Parathyroid adenoma (tissue), 2 donors: Measurements from ENCODE around the gene RPP30.

Experiments
- H2AFZ ChIP-seq: fragments of 300-600 bp; sonication (generic); one replicate; pipeline ENCODE4 v1.7.0; 2017; ENCODE audit warnings: antibody characterized with exemption, mild to moderate bottlenecking
- H3K27ac ChIP-seq: fragments of 300-600 bp; sonication (generic); one replicate; pipeline ENCODE4 v1.7.0; 2017
- H3K27me3 ChIP-seq: fragments of 300-600 bp; sonication (generic); one replicate; pipeline ENCODE4 v1.7.0; 2017; ENCODE audit warnings: low read length; ENCODE audit not compliant: control insufficient read depth, insufficient read depth
- H3K36me3 ChIP-seq: fragments of 300-600 bp; sonication (generic); one replicate; pipeline ENCODE4 v1.7.0; 2017; ENCODE audit warnings: low read length; ENCODE audit not compliant: control insufficient read depth, insufficient read depth
- H3K4me1 ChIP-seq: fragments of 300-600 bp; sonication (generic); one replicate; pipeline ENCODE4 v1.7.0; 2017; ENCODE audit warnings: control low read depth
- H3K4me2 ChIP-seq: fragments of 300-600 bp; sonication (generic); one replicate; pipeline ENCODE4 v1.7.0; 2017; ENCODE audit warnings: low read length
- H3K4me3 ChIP-seq: fragments of 300-600 bp; sonication (generic); one replicate; pipeline ENCODE4 v1.7.0; 2017; ENCODE audit warnings: low read depth, low read length
- H3K79me2 ChIP-seq: fragments of 300-600 bp; sonication (generic); one replicate; pipeline ENCODE4 v1.7.0; 2017; ENCODE audit warnings: control low read depth
- H3K9ac ChIP-seq: fragments of 300-600 bp; sonication (generic); one replicate; pipeline ENCODE4 v1.7.0; 2017; ENCODE audit warnings: mild to moderate bottlenecking
- H3K9me3 ChIP-seq: fragments of 300-600 bp; sonication (generic); one replicate; pipeline ENCODE4 v1.7.0; 2017; ENCODE audit warnings: low read length; ENCODE audit not compliant: control insufficient read depth
- CTCF ChIP-seq: fragments of 300-600 bp; sonication (generic); IDR thresholded peaks from one replicate; pipeline ENCODE4 v1.7.0; 2017; ENCODE audit warnings: antibody characterized with exemption, mild to moderate bottlenecking
- donor health status: primary hyperparathyroidism.

Gene RPP30

GRCh38 chr10:90871766-90872647 is at the start of gene RPP30:
Gene RPP30 (plus strand): TSS chr10:90871974. CDS start chr10:90871987, 13 bp downstream.
- no peaks in the 10 kb centered on the region for H3K36me3 ChIP-seq
- H3K4me3 ChIP-seq: peak within 1 kb of the TSS; percentile 72
- peak within 1 kb of the TSS; percentile 37 for H3K27ac ChIP-seq
- H3K79me2 ChIP-seq: peaks cover 9% of the 10 kb centered on the region
- no peak within 1 kb of the TSS for H3K9ac ChIP-seq
- H3K9me3 ChIP-seq: no peaks in the 10 kb centered on the region
- H3K4me1 ChIP-seq: peaks cover 10% of the 10 kb centered on the region
- H3K4me2 ChIP-seq: peak within 1 kb of the TSS; percentile 52
- H3K27me3 ChIP-seq: no peaks in the 10 kb centered on the region
- TF ChIP-seq CTCF: no peak
- H2AFZ ChIP-seq: peak within 1 kb of the TSS; percentile 78

GRCh38 chr10:90822508-90822907 is 49.3 kb upstream of the RPP30 start:
- Histone ChIP-seq H2AFZ (no peak overlapping the region), H3K36me3 (no peaks in the 10 kb centered on the region), H3K4me3 (no peak overlapping the region), H3K79me2 (peaks cover 36% of the 10 kb centered on the region), H3K27ac (no peak overlapping the region), H3K27me3 (no peaks in the 10 kb centered on the region), H3K9ac (no peak overlapping the region), H3K4me1 (no peaks in the 10 kb centered on the region), H3K9me3 (no peaks in the 10 kb centered on the region), H3K4me2 (no peak overlapping the region)
- TF ChIP-seq CTCF: no peak

- H3K4me3 ChIP-seq: no peak overlapping the region
- TF ChIP-seq CTCF: no peak
- H3K9me3 ChIP-seq: no peaks in the 10 kb centered on the region
- peaks cover 14% of the 10 kb centered on the region for H3K79me2 ChIP-seq
- H3K36me3 ChIP-seq: no peaks in the 10 kb centered on the region
- no peak overlapping the region for H3K27ac ChIP-seq
- no peaks in the 10 kb centered on the region for H3K27me3 ChIP-seq
- no peak overlapping the region for H2AFZ ChIP-seq
- no peak overlapping the region for H3K9ac ChIP-seq
- no peak overlapping the region for H3K4me2 ChIP-seq
- H3K4me1 ChIP-seq: no peaks in the 10 kb centered on the region
Observed at GRCh38 chr10:90832111-90832510, 39.7 kb upstream of the RPP30 start.

GRCh38 chr10:90834326-90834725 is 37.4 kb upstream of the RPP30 start:
- Histone ChIP-seq H3K27ac (no peak overlapping the region), H3K4me2 (no peak overlapping the region), H3K27me3 (no peaks in the 10 kb centered on the region), H3K9ac (no peak overlapping the region), H2AFZ (no peak overlapping the region), H3K4me1 (peaks cover 5% of the 10 kb centered on the region), H3K36me3 (no peaks in the 10 kb centered on the region), H3K9me3 (no peaks in the 10 kb centered on the region), H3K4me3 (no peak overlapping the region), H3K79me2 (peaks cover 18% of the 10 kb centered on the region)
- no peak for TF ChIP-seq CTCF

- Histone ChIP-seq H2AFZ (no peak overlapping the region), H3K4me2 (no peak overlapping the region), H3K4me1 (peaks cover 5% of the 10 kb centered on the region), H3K9ac (no peak overlapping the region), H3K27ac (no peak overlapping the region), H3K36me3 (no peaks in the 10 kb centered on the region), H3K27me3 (no peaks in the 10 kb centered on the region), H3K4me3 (no peak overlapping the region), H3K79me2 (peaks cover 32% of the 10 kb centered on the region), H3K9me3 (no peaks in the 10 kb centered on the region)
- no peak for TF ChIP-seq CTCF
Observed at GRCh38 chr10:90837486-90837885, 34.3 kb upstream of the RPP30 start.
